KOPT-K1 (cell line): Measurements from ENCODE around the gene C16orf96.

Experiments used
- H3K27ac ChIP-seq: fragments of 200-600 bp; sonication (generic); 2 replicates; pipeline ENCODE4 v1.5.1; 2016; ENCODE audit warnings: antibody characterized with exemption, mild to moderate bottlenecking, low read depth, low read length; ENCODE audit not compliant: poor library complexity, severe bottlenecking
- H3K36me3 ChIP-seq: fragments of 200-600 bp; sonication (generic); 2 replicates; pipeline ENCODE4 v1.5.1; 2017; ENCODE audit warnings: antibody characterized with exemption, mild to moderate bottlenecking, low read length, moderate library complexity; ENCODE audit not compliant: insufficient read depth
- H3K9me3 ChIP-seq: fragments of 200-600 bp; sonication (generic); 2 replicates; pipeline ENCODE4 v1.5.1; 2017; ENCODE audit warnings: antibody characterized with exemption, low read length, mild to moderate bottlenecking; ENCODE audit not compliant: insufficient read depth, poor library complexity, severe bottlenecking

C16orf96 gene

DNA sequence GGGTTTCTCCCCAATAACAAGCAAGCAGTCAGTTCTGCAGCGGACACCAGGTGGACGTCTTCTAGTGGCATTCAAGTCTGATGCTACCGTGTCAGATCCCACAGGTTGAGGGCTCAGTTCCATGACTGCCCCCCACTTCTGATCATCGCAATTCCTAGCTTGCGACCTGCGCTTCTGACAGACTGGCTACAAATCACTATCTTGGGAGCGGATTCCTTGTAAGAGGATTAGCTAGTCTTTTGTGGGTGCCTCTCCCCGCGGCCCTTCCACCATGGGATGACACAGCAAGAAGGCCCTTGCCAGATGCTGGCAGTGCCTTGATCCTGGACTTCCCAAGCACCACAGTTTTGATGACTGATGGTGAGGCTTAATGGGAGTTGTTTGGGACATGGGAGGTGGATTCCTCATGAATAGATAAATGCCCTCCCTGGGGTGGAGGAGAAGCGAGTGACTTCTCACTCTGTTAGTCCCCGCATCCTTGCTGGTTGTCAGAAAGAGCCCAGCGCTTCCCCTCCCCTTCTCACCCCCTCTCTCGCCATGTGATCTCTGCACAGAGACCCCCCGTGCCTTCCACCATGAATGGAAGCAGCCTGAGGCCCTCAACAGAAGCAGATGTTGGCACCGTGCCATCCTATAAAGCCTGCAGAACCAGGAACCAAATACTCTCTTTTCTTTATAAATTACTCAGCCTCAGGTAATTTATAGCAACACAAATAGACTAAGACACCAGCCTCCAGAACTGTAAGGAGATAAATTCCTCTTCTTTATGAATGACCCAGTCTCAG is 36.7 kb upstream of the C16orf96 start:
- Histone ChIP-seq H3K36me3 (no peaks in the 10 kb centered on the region), H3K9me3 (no peaks in the 10 kb centered on the region), H3K27ac (no peak overlapping the region)

DNA sequence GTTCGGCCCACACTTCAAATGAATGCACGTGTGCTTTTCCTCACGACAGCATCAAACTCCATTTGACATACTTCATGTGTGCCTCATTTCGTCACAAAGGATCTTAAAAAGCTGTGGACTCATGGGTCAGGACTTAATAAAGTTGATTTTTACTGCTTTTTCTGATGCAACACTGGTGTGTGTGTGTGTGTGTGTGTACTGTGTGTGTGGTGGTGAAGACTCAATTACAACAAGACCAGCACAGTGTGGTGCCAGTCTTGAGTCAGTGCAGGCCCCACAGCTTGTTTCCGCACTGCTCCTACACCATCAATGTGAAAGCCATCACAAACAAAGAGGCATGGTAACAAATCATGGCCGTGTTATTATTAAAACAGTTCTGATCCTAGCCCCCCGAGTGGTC is 35.2 kb upstream of the C16orf96 start:
- no peak overlapping the region for H3K27ac ChIP-seq
- H3K9me3 ChIP-seq = no peaks in the 10 kb centered on the region
- no peaks in the 10 kb centered on the region for H3K36me3 ChIP-seq

DNA sequence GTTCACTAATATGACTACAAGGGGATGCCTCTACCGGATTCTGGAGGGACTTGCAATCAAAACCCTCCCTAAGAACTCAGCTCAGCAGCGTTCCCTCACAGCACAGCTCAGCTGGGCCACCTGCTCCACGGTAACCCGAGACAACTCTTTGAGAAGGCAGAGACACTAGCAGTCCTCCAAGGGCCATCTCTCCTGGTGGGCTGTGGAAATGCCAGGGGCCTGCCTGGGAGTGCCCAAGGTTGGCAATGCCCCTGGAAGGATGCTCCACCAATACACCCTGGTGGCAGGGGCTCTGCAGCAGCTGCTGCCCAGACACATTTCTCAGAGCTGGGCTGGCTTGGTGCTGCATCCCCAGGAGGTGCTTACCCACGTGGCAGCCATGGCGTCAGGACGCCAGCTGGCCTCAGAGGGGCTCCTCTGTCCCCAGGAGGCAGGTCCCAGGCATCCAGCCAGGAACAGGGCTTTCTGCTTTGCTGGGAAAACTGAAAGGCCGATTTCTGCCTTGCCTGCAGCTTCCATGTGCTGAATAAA is 34.0 kb upstream of the C16orf96 start:
- H3K27ac ChIP-seq = no peak overlapping the region
- no peaks in the 10 kb centered on the region for H3K9me3 ChIP-seq
- no peaks in the 10 kb centered on the region for H3K36me3 ChIP-seq

DNA sequence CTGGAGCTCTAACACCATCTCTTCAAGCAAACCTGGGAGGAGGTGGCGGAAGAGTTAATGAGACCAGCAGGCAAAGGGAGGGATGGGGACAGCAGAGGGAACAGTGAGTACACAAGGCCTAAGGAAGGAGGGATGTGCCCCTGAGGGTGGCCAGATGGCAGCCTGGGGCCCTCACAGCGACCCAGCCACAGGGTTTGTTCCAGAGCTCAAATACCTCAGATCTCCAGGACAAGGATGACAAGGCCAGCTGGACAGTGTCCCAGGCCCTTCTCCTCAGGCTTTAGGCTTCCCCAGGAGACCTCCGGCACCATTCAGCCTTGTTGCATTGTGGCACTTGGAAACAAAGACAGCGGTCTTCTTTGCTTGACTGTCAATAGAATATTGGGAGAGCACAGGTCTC is 32.5 kb upstream of the C16orf96 start:
- Histone ChIP-seq H3K36me3 (no peaks in the 10 kb centered on the region), H3K27ac (no peak overlapping the region), H3K9me3 (no peaks in the 10 kb centered on the region)

DNA sequence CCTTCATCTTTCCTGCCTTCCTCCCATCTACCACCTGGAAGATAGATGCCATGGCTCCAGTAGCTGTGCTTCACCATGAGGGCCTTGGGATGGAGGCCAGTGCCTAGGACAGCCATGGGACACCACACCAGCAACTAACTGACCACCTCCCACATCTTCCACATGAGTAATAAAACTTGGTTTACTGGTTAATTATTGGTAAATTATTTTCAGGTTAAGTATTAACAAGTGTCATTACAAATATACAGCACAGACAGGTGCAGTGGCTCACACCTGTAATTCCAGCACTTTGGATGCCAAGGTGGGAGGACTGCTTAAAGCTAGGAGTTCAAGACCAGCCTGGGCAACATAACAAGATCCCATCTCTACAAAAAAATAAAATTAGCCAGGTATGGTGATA is 31.6 kb upstream of the C16orf96 start:
- no peaks in the 10 kb centered on the region for H3K36me3 ChIP-seq
- no peak overlapping the region for H3K27ac ChIP-seq

DNA sequence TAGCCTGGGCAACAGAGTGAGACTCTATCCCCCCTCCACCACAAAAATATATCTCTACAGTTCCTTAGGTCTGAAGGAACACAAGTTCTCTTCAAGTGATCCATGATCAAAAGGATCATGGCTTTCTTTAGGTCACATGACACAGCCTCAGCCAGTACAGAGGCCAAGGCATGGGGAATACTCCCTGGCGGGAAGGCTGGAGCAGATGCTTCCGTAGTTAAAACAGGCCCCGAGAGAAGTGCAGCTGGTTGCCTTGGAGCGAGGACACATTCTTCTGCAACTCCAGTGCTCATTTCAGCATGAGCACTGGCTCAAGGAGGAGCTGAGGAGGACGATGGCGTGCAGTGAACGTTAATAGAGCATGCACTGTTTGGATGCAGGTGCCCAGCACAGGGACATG is 31.1 kb upstream of the C16orf96 start:
- no peaks in the 10 kb centered on the region for H3K36me3 ChIP-seq
- no peak overlapping the region for H3K27ac ChIP-seq
- no peaks in the 10 kb centered on the region for H3K9me3 ChIP-seq

More for the DNA sequence above, 31.6 kb upstream of the C16orf96 start:
- H3K9me3 ChIP-seq = no peaks in the 10 kb centered on the region

DNA sequence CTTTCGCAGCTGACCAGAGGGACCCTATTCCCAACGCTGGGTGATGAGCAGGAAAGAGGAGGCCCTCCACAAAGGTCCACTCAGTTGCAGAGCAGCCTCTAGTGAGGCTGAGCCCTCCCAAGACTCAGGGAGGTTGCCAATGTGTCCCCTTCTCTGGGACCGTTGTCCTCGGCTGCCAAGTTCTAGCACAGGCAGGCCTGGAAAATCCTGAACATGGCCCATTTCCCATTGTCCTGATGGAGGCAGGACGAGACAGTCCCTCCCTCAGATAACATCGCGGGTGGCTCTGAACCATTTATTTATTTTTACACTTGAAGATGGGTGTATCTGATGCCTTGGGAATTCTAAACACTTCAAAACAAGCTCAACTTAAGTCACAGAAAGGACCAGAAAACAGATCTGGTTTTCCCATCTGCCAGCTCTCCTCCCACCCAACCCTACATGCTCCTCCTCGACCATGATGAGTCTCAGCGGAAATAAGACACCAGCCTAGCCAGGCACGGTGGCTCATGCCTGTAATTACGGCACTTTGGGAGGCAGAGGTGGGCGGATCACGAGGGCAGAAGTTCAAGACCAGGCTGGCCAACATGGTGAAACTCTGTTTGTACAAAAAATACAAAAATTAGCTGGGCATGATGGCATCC is 30.4 kb upstream of the C16orf96 start:
- Histone ChIP-seq H3K36me3 (no peaks in the 10 kb centered on the region), H3K27ac (no peak overlapping the region), H3K9me3 (no peaks in the 10 kb centered on the region)

DNA sequence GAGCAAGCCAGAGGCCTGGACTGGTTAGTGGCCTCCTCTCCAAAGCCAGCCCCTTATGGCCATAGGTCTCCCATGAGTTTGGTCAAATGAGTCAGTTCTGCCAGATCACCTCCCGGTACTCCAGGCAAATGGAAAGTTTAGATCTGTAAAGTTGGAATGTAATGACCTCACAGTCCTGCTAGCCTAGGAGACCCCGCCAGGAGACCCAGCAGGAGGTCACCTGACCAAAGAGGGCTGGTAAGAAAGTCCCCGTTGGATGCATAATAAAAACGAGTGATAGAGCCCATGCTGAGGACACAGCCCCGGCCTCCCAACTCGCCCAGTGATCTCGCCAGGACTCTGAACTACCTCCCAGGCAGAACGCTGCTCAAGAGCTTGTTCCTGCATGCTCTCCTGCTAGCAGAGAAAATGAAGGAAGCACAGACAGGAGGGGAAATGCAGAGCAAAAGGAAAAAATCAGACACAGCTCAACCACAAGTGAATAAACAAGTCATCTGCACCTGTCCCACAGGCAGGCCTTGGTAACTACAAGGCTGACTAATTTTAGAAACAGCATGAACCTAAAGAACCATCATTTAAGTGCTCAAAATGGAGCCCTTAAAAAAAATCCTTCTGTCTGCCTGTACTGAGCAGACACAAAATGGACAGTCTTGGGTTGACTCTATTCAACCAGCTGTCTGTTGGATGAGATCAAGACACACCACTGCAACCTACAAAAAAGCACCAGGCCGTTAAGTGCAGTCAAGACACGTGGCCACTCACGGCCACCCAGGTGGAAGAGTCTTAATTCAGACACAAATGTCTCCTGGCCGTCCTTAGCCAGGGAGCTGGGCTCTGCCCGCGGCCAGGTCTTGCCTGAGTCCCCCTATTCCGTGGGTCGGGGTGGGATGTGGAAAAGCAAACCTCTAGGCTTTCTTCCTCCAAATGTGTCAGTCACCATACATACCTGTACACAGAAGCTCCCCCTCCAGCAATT is 26.8 kb upstream of the C16orf96 start:
- H3K36me3 ChIP-seq = no peaks in the 10 kb centered on the region
- H3K27ac ChIP-seq = peak overlapping the region; percentile 49
- H3K9me3 ChIP-seq = no peaks in the 10 kb centered on the region

DNA sequence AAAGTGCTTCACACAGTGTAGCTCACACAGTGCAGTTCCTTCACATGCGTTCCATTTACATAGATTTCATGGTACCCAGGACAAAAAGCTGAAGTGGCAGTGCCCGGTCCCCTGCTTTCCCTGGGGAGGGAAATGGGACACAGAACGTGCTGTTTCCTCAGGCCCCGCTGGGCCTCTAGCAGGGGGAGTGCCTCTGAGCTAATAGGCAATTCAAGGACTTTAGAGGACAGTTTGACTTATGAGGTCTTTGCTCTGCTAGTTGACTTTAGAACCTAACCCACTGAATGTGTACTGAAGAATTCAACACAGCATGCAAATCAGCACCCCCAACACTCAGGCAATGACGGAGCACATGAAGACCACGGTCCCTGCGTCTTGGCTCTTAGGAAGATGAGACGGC is 24.3 kb upstream of the C16orf96 start:
- H3K9me3 ChIP-seq = no peaks in the 10 kb centered on the region
- no peaks in the 10 kb centered on the region for H3K36me3 ChIP-seq
- no peak overlapping the region for H3K27ac ChIP-seq

DNA sequence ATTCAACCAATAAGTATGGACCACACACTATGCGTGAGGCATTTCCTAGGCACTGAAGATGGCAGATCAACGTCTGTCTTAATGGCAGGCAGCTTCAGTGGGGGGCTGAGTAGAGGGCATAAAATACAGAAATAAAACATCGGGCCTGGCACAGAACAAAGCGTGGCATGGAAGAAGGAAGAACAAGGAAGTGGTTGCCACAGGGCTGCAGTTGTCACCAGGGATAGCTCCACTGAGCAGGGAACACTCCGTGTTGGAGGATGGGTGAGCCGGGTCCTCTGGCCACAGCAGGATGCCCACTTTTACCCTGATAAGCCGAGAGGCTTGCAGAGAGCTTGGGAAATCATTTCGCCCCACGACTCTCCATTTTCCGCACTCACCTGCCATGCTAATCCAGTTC is 23.9 kb upstream of the C16orf96 start:
- Histone ChIP-seq H3K36me3 (no peaks in the 10 kb centered on the region), H3K9me3 (no peaks in the 10 kb centered on the region), H3K27ac (no peak overlapping the region)

DNA sequence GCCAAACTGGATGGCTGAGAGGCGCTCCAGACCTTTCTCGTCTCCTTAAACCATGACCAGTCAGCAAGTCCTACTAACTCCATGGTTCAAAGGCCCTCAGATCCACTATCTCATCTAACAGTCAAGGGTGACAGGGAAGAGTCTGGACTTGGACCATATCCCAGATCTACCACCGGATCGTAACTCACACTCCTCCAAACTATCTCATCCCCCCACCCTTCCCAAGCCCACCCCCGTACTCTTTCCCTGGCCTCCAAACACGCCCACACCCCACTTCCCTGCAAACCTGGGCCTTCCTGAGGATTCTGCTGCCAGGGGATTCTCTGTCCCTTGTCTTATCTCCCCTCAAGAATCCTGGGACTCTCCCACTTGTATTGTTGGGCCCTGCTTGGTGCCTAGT is 22.6 kb upstream of the C16orf96 start:
- H3K27ac ChIP-seq = no peak overlapping the region

DNA sequence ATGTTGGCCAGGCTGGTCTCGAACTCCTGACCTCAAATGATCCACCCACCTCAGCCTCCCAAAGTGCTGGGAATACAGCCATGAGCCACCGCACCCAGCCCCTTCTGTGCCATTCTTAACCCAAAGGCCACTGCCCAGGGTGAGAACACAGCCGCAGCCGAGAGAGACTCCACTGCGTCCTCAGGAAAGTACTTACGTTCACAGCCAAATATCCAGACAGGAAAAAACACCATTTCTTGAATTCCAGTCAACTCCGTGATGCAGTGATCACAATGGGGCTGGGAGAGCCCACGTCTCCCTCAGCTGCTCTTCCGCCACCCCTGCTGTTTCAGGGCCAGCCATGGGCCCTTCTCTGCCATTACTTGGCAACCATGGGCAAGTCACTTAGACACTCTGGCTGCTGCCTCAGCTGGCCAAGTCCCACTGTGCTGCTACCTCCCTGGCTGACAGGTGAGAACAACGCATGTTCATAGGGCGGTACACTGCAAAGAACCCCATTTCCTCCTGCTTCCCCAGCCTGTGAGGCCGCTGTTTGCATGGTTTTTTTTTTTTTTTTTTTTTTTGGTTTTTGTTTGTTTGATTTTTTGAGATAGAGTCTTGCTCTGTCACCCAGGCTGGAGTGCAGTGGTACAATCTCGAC is 21.9 kb upstream of the C16orf96 start:
- Histone ChIP-seq H3K27ac (no peak overlapping the region), H3K9me3 (peaks cover 4% of the 10 kb centered on the region), H3K36me3 (no peaks in the 10 kb centered on the region)

More for the DNA sequence above, 22.6 kb upstream of the C16orf96 start:
- no peaks in the 10 kb centered on the region for H3K36me3 ChIP-seq
- no peaks in the 10 kb centered on the region for H3K9me3 ChIP-seq

DNA sequence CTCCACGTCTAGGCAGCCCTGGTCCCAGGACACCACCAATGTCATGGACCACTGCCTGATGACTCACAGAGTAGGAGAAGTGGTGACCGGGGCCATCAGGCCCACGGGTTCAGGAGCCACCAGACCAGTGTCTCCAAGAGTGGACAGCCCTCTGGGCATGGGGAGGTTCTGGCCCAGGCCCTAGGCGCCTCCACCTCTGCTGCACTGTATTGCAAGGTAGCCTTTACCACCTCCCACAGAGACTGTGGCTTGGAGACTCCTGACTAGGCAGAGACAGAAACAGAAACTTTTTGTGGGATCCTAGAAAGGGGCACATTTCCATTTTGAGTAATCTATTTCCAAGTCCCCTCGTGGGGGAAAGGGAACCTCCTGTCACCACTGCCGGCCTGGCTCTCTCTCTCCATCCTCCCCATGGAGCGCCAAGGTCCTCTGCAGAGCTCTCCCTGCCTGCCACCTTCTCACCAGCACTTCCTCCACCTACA is 20.5 kb upstream of the C16orf96 start:
- peaks cover 16% of the 10 kb centered on the region for H3K9me3 ChIP-seq
- H3K36me3 ChIP-seq = no peaks in the 10 kb centered on the region
- H3K27ac ChIP-seq = no peak overlapping the region

DNA sequence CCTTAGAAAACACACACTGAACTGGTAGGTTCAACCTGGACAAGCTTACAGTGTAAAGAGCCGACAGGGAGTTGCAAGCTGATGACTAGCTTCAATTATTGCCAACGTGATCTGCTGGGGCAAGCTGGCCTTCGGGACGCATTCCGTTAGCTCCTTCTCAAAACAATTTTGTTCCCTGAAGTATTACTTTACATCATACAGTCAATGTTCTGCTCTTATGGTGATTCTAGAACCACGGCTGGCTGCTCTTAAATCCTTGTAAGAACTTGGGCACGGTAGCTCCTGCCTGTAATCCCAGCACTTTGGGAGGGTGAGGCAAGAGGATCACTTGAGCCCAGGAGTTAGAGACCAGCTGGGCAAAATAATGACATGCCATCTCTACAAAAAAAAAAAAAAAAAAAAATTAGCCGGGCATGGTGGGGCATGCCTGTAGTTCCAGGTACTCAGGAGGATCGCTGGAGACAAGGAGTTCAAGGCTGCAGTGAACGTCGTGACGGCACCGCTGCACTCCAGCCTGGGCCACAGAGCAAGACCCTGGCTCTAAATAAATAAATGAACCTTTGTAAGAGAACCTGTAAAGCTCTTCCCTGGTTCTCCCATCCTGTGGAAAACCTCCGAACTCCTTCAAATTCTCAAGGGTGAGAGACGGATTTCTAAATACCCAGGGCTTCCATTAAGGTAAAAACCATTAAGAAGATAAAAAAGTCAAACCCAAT is 19.6 kb upstream of the C16orf96 start:
- H3K27ac ChIP-seq = no peak overlapping the region
- H3K9me3 ChIP-seq = peaks cover 16% of the 10 kb centered on the region
- no peaks in the 10 kb centered on the region for H3K36me3 ChIP-seq
